GM21447 (cell line): ENCODE data around the gene MTPN.

Source experiments
- ATAC-seq: cut with Tn5 transposase; IDR thresholded peaks from one replicate; pipeline ENCODE4 v1.9.1; 2021; ENCODE audit not compliant: unreplicated experiment

The MTPN gene

GRCh38 chr7:135959646-135960363, 17.4 kb downstream of the MTPN start:
- ATAC-seq = no peak

- ATAC-seq = no peak
Observed at GRCh38 chr7:135958173-135958572, 19.0 kb downstream of the MTPN start.

GRCh38 chr7:135957627-135958026, 19.5 kb downstream of the MTPN start:
- no peak for ATAC-seq

- no peak for ATAC-seq
Observed at GRCh38 chr7:135956393-135956792, 20.8 kb downstream of the MTPN start.

- ATAC-seq = no peak
Observed at GRCh38 chr7:135950972-135951371, 26.2 kb downstream of the MTPN start.

- no peak for ATAC-seq
Observed at GRCh38 chr7:135950429-135950828, 26.7 kb downstream of the MTPN start.

- ATAC-seq = no peak
Observed at GRCh38 chr7:135946289-135947055, 30.7 kb downstream of the MTPN start.

GRCh38 chr7:135944753-135945152, 32.4 kb downstream of the MTPN start:
- no peak for ATAC-seq

GRCh38 chr7:135943134-135943879, 33.9 kb downstream of the MTPN start:
- ATAC-seq = peak; percentile 44

GRCh38 chr7:135942614-135943013, 34.5 kb downstream of the MTPN start:
- ATAC-seq = peak; percentile 61

- ATAC-seq = no peak
Observed at GRCh38 chr7:135940077-135941075, 36.8 kb downstream of the MTPN start.

- no peak for ATAC-seq
Observed at GRCh38 chr7:135939261-135939812, 37.8 kb downstream of the MTPN start.

GRCh38 chr7:135938563-135938962, 38.6 kb downstream of the MTPN start:
- ATAC-seq = peak; percentile 48

- no peak for ATAC-seq
Observed at GRCh38 chr7:135938086-135938485, 39.1 kb downstream of the MTPN start.

- no peak for ATAC-seq
Observed at GRCh38 chr7:135936497-135937217, 40.5 kb downstream of the MTPN start.

GRCh38 chr7:135934651-135935050, 42.5 kb downstream of the MTPN start:
- ATAC-seq = no peak

- ATAC-seq = no peak
Observed at GRCh38 chr7:135933509-135934188, 43.5 kb downstream of the MTPN start.

- no peak for ATAC-seq
Observed at GRCh38 chr7:135932131-135932530, 45.0 kb downstream of the MTPN start.
